H1 (cell line): Measurements from ENCODE around the gene TMED8. TPM values are rescaled to one million over a fixed set of nuclear protein-coding genes. Genes with fewer than 3 reads are reported as not detected.

Experiments
- BACH1 ChIP-seq: IDR thresholded peaks from 2 replicates; pipeline ENCODE4 v1.6.1; 2012; ENCODE audit warnings: low read length, improper control_type of control experiment
- polyA plus RNA-seq, 7 experiments: library from polyadenylated mRNA; depleted of rRNA in 3 of 7; stranded (reverse) in 5 of 7; unstranded in 2 of 7; fragments of >200 nt in 5 of 7; fragments of 200-250 nt in 2 of 7; gene quantifications; 1 replicate in 5 of 7; 2 replicates in 1 of 7; 4 replicates in 1 of 7; pipeline versions ENCODE4 v1.2.1 to v1.2.3, GENCODE V29; 2011 to 2013; ENCODE audit warnings: missing spikeins in 2 of 7, mixed read lengths in 2 of 7
- total RNA-seq: library from RNA; stranded (reverse); fragmentation: NEBNext Ultra II Directional; extraction: Animal tissue kit (Norgen Biotek cat#: 25700); gene quantifications from 2 replicates; pipeline ENCODE4 v1.2.1, GENCODE V29; 2021
- TF ChIP-seq, protein P1 (sequence below): IDR thresholded peaks from 2 replicates; pipeline ENCODE4 v1.6.1; 2012; ENCODE audit warnings: low read length, inconsistent platforms
- TF ChIP-seq, protein P2 (sequence below): IDR thresholded peaks from 2 replicates; pipeline ENCODE4 v1.6.1; 2011; ENCODE audit warnings: low read depth, mild to moderate bottlenecking, low read length; ENCODE audit not compliant: insufficient read depth

Gene TMED8
- total and polyA plus RNA-seq, 2 of the 8 experiments (the other 6 are each of a cell fraction or from before 2014, with no cell fraction given), result 5.5 to 13.4 TPM

DNA sequence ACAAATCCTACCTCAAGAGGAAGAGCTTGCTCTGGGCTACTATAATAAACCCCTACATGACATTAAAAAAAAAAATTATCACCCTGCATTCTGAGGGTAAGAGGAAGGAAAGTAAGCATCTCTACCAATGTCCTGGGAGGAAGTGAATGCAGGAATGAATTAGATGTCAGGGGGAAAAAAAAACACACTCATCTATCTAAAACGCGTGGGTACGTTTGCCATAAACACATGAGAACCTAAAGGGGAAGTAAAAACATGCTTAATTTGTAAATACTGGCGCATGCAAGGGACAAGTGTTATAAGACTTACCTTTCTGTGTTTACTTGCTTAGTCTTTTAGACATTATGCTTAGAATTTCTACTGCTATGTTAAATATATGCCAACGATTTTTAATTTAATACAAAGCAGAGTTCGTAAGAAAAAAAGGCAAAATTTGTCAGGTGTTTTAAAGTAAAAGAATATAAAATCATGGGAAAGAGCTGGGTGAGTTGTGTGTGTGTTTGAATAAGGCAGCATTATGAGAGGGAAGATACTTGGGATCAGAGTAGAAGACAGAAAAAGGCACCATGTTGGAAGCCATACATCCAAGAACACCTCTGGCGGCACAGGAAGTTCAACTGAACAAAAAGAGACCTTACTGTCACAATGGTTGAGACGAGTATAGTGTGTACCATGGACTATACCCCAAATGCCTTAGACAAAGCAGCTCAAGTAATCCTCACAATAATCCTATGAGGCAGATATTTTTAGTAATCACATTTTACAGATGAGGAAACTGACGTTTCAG, 1.5 kb downstream of the TMED8 start (continued):
- TF ChIP-seq, protein P1, sequence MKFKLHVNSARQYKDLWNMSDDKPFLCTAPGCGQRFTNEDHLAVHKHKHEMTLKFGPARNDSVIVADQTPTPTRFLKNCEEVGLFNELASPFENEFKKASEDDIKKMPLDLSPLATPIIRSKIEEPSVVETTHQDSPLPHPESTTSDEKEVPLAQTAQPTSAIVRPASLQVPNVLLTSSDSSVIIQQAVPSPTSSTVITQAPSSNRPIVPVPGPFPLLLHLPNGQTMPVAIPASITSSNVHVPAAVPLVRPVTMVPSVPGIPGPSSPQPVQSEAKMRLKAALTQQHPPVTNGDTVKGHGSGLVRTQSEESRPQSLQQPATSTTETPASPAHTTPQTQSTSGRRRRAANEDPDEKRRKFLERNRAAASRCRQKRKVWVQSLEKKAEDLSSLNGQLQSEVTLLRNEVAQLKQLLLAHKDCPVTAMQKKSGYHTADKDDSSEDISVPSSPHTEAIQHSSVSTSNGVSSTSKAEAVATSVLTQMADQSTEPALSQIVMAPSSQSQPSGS, result no peak
- TF ChIP-seq, protein P2, sequence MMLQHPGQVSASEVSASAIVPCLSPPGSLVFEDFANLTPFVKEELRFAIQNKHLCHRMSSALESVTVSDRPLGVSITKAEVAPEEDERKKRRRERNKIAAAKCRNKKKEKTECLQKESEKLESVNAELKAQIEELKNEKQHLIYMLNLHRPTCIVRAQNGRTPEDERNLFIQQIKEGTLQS, result no peak
- no peak for TF ChIP-seq BACH1
